Upper lobe of left lung (tissue), 4 donors: ENCODE data around the gene PAK6.

ENCODE experiments used
- EP300 ChIP-seq, 4 donors: sonication (generic); formaldehyde crosslinking; IDR thresholded peaks; one replicate each; pipeline ENCODE4 v1.5.1; 2017; ENCODE audit warnings: antibody characterized with exemption in 4 of 4, control low read depth in 2 of 4
- POLR2A ChIP-seq, 4 donors: fragments of 450-650 bp; IDR thresholded peaks; one replicate each; pipeline ENCODE4 v1.5.1; 2016 to 2017; ENCODE audit warnings: antibody characterized with exemption in 4 of 4, mild to moderate bottlenecking in 2 of 4
- TF ChIP-seq, protein P1 (sequence below), 6 experiments: fragments of 450-650 bp in 4 of 6; fragments of 200-600 bp in 2 of 6; sonication (generic) in 2 of 6; IDR thresholded peaks; one replicate each; pipeline ENCODE4 v1.5.1; 2016 to 2019; ENCODE audit warnings: antibody characterized with exemption in 6 of 6

DNA sequence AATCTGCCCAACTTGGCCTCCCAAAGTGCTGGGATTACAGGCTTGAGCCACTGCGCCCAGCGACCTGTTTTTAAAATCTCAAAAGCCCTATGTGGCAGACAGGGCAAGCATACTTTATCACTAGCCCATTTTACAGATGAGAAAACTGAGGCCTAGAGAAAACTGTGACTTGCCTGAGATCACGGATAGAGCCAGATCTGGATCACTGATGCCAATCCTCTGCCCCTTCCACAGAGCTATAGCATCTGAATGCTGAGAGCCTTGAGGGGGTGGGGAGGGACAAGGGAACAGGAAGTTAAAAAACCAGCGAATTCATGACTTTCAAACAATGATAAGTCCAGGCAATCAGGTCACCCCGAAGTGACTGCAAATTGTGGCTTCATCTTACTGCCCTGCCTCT, 36.7 kb downstream of the PAK6 start:
- TF ChIP-seq, protein P1, sequence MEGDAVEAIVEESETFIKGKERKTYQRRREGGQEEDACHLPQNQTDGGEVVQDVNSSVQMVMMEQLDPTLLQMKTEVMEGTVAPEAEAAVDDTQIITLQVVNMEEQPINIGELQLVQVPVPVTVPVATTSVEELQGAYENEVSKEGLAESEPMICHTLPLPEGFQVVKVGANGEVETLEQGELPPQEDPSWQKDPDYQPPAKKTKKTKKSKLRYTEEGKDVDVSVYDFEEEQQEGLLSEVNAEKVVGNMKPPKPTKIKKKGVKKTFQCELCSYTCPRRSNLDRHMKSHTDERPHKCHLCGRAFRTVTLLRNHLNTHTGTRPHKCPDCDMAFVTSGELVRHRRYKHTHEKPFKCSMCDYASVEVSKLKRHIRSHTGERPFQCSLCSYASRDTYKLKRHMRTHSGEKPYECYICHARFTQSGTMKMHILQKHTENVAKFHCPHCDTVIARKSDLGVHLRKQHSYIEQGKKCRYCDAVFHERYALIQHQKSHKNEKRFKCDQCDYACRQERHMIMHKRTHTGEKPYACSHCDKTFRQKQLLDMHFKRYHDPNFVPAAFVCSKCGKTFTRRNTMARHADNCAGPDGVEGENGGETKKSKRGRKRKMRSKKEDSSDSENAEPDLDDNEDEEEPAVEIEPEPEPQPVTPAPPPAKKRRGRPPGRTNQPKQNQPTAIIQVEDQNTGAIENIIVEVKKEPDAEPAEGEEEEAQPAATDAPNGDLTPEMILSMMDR (IDR thresholded peaks at IDR 0.05) = no peak
- no peak for TF ChIP-seq EP300 (IDR thresholded peaks at IDR 0.05)
- no peak for TF ChIP-seq POLR2A (IDR thresholded peaks at IDR 0.05)
